ENCODE data around the gene FOXJ1. TPM values are rescaled to one million over a fixed set of nuclear protein-coding genes. Genes with fewer than 3 reads are reported as not detected.

FOXJ1 gene
- total RNA-seq, 1 experiment from 2014 or later: 0.28 TPM

DNA sequence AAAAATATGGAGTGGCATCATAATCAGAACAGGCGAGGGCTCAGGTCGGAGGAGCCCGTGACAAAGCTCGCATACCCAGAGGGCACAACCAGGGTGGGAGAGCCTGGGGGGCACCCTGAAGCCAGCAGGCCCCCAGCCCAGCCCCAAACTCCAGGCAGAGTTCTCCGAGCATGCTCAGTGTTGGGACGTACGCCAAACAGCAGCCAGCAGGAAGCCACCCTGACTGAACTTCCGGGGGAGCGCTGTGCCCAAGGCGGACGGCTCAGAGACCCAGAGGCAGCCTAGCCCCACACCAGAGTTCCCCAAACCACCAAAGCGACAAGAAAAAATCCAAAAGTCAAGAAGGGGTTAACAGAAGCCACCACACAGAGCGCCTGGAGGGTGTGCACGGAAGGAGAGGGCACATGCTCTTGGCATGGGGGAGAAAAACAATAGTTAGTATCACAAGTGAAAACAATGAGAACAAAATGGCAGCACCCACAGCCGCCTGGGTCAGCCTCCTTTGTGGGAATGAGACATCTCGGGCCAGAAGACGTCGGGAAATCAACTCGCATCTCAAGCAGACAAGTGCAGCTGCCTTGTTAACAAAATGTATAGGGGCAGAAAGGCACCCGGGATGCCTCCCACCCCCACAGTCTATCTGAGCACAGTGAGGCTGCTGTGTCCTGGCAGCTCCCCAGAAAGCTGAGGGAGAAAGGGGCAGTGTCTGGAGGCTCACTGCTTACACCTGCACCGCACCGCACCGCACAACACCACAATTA is 49.3 kb downstream of the FOXJ1 start:
- no peak for DNase-seq (ENCODE audit: low read depth, low spot score)

DNA sequence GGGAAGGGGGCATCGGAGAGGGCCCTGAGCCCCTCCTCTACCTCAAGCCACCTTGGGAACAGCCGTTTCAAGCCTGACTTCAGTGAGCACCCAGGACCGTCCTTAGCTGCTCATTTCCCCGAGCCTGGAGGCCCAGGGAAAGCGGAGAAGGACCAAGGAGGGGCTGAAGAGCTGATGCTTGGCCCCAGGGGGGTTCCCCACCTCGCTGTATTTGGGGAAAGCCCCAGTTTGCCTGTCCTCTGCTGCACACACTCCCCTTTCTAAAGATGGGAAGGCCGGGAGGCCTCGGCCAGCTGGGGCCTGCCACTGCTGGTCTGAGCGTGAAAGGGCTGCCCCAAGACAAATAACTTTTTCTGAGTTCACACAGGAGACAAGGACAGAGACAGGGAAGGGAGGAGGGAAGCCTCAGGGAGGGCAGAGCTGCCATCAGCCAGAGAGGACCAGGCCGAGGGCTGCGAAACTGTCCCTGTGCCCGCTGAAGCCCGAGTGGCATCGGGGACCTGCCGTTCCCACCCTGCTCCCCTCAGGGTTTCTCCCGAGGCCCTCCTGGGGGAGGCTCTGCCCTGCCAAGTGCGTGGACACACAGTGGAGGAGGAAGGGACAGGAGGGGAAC is 50.4 kb downstream of the FOXJ1 start:
- TF ChIP-seq CTCF (IDR thresholded peaks at IDR 0.05) (no peak), POLR2AphosphoS5 (IDR thresholded peaks at IDR 0.05; ENCODE audit: low read depth, low read length) (no peak), SIN3A (IDR thresholded peaks at IDR 0.05; ENCODE audit: borderline replicate concordance, insufficient read depth, low read depth, low read length) (no peak), TCF7L2 (IDR thresholded peaks at IDR 0.05; ENCODE audit: low read depth, low read length) (no peak)
- TF ChIP-seq, protein P1, sequence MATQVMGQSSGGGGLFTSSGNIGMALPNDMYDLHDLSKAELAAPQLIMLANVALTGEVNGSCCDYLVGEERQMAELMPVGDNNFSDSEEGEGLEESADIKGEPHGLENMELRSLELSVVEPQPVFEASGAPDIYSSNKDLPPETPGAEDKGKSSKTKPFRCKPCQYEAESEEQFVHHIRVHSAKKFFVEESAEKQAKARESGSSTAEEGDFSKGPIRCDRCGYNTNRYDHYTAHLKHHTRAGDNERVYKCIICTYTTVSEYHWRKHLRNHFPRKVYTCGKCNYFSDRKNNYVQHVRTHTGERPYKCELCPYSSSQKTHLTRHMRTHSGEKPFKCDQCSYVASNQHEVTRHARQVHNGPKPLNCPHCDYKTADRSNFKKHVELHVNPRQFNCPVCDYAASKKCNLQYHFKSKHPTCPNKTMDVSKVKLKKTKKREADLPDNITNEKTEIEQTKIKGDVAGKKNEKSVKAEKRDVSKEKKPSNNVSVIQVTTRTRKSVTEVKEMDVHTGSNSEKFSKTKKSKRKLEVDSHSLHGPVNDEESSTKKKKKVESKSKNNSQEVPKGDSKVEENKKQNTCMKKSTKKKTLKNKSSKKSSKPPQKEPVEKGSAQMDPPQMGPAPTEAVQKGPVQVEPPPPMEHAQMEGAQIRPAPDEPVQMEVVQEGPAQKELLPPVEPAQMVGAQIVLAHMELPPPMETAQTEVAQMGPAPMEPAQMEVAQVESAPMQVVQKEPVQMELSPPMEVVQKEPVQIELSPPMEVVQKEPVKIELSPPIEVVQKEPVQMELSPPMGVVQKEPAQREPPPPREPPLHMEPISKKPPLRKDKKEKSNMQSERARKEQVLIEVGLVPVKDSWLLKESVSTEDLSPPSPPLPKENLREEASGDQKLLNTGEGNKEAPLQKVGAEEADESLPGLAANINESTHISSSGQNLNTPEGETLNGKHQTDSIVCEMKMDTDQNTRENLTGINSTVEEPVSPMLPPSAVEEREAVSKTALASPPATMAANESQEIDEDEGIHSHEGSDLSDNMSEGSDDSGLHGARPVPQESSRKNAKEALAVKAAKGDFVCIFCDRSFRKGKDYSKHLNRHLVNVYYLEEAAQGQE (IDR thresholded peaks at IDR 0.05; ENCODE audit: insufficient read depth in 1 of 2, low read depth in 2 of 2, low read length in 1 of 2): no peak
- no TSS peak for BruUV-seq (replicated peaks)
- ATAC-seq: no peak
- in situ Hi-C loops (cut with HindIII; ENCODE audit: low pct_unique_long_range_greater_than_20kb, low sequenced_read_pairs) (no loop called here), intact Hi-C loops (cut with micrococcal nuclease; ENCODE audit: unreplicated experiment) (no loop called here)
- ChIA-PET POLR2A (no interaction called here), CTCF (interaction anchor here (0.5 kb wide), 1 partner anchor 636 kb away, joined by 4 read pairs; the partner anchor contains the start of genes JMJD6 and METTL23)
- DNase-seq (ENCODE audit: low read depth, low spot score): no peak
- Histone ChIP-seq H3K9me3 (ENCODE audit: control insufficient read depth, insufficient read depth, low read depth, low read length) (no peaks in the 10 kb centered on the region), H3K4me3 (ENCODE audit: low read depth in 2 of 2, low read length in 2 of 2) (no peak overlapping the region), H3K36me3 (ENCODE audit: control insufficient read depth, insufficient read depth, low read length) (no peaks in the 10 kb centered on the region; the same call in 1 of the 2 replicates), H3K27ac (ENCODE audit: low read length) (no peak overlapping the region), H3K27me3 (ENCODE audit: control insufficient read depth, insufficient read depth, low read length) (no peaks in the 10 kb centered on the region), H3K4me1 (ENCODE audit: control insufficient read depth, insufficient read depth, low read length) (no peaks in the 10 kb centered on the region)

More for the DNA sequence above, 49.3 kb downstream of the FOXJ1 start:
- no peaks in the 10 kb centered on the region for H3K36me3 ChIP-seq (ENCODE audit: control insufficient read depth, insufficient read depth, low read length)
- BruUV-seq (replicated peaks): no TSS peak
- ChIA-PET CTCF (interaction anchor here (0.6 to 0.7 kb wide), 3 partner anchors 32 to 99 kb away, joined by 3 to 16 read pairs (median 4); no protein-coding TSS in a partner anchor), POLR2A (no interaction called here)
- ATAC-seq: no peak
- H3K27ac ChIP-seq (ENCODE audit: low read length): no peak overlapping the region
- no peaks in the 10 kb centered on the region for H3K4me1 ChIP-seq (ENCODE audit: control insufficient read depth, insufficient read depth, low read length)
- no peak for TF ChIP-seq POLR2AphosphoS5 (IDR thresholded peaks at IDR 0.05; ENCODE audit: low read depth, low read length)
- TF ChIP-seq SIN3A (IDR thresholded peaks at IDR 0.05; ENCODE audit: borderline replicate concordance, insufficient read depth, low read depth, low read length): no peak
- no peak for TF ChIP-seq TCF7L2 (IDR thresholded peaks at IDR 0.05; ENCODE audit: low read depth, low read length)
- no peak for TF ChIP-seq CTCF (IDR thresholded peaks at IDR 0.05)
- TF ChIP-seq, protein P1 (IDR thresholded peaks at IDR 0.05; ENCODE audit: insufficient read depth in 1 of 2, low read depth in 2 of 2, low read length in 1 of 2): no peak
- no peaks in the 10 kb centered on the region for H3K9me3 ChIP-seq (ENCODE audit: control insufficient read depth, insufficient read depth, low read depth, low read length)
- intact Hi-C loops (cut with micrococcal nuclease; ENCODE audit: unreplicated experiment) (no loop called here), in situ Hi-C loops (cut with HindIII; ENCODE audit: low pct_unique_long_range_greater_than_20kb, low sequenced_read_pairs) (no loop called here)
- H3K4me3 ChIP-seq (ENCODE audit: low read depth in 2 of 2, low read length in 2 of 2): no peak overlapping the region
- no peaks in the 10 kb centered on the region for H3K27me3 ChIP-seq (ENCODE audit: control insufficient read depth, insufficient read depth, low read length)

All from Panc1 (cell line).